ENCODE data around the gene IGFN1. TPM values are rescaled to one million over a fixed set of nuclear protein-coding genes. Genes with fewer than 3 reads are reported as not detected.

IGFN1 gene
- polyA plus RNA-seq, 1 donor from 2014 or later = not detected

DNA sequence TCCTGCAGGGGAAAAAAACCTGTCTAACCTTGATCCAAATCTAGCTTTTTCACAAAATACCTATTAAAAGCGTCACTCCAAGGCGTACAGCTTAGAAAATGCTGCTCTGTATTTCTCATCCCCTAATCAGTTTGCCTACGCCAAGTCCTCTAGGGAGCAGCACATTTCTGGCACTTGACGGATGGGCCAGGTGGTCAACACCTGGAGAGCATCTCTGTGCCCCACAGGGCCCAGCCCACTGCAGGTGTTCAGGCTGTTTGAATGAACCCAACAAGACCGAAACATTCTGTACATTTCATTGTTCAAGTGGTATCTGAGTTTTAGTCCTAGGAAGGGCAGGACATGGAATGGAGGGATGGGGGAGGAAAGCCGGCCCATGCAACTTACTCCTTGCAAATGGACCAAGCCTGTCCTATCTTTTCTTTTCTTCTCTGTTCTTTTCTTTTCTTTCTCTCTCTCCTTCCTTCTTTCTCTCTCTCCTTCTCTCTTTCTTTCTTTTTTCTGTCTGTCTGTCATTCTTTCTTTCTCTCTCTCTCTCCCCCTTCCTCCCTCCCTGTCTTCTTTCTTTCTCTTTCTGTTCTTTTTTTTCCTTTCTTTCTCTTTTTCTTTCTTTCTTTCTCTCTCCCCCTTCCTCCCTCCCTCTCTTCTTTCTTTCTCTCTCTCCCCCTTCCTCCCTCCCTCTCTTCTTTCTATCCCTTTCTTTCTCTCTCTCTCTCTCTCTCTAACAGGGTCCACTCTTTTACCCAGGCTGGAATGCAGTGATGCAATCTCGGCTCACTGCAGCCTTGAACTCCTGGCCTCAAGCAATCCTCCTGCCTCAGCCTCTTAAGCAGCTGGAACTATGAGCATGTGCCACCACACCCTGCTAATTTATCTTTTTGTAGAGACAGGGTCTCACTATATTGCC, 29.1 kb downstream of the IGFN1 start:
- Histone ChIP-seq H3K27ac (ENCODE audit: low read length) (no peak overlapping the region), H3K9me3 (ENCODE audit: low read length) (no peaks in the 10 kb centered on the region)

DNA sequence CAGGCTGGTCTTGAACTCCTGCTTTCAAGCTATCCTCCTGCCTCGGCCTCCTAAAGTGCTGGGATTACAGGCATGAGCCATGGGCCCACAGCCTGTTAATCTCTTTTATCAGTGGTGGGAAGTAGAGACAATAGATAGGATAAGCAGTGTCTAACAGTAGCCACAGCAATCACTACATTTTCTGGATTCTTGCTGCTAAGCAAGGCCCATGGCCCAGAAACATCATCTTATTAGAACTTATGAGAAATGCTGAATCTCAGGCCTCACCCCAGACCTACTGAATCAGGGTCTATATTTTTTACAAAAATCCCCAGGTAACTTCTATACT, 29.7 kb downstream of the IGFN1 start:
- TF ChIP-seq MXI1 (conservative IDR thresholded peaks at IDR 0.05; ENCODE audit: poor library complexity, severe bottlenecking) = no peak
- TF ChIP-seq TAF1 (IDR thresholded peaks at IDR 0.05; ENCODE audit: low read depth) = no peak
- no peak for TF ChIP-seq POLR2AphosphoS5 (IDR thresholded peaks at IDR 0.05)
- no peak for TF ChIP-seq EZH2 (IDR thresholded peaks at IDR 0.05; ENCODE audit: borderline replicate concordance, insufficient read depth, low read length, poor library complexity, severe bottlenecking)
- no peaks in the 10 kb centered on the region for H3F3A ChIP-seq (ENCODE audit: insufficient read depth, low read length, poor library complexity, severe bottlenecking)
- no peak overlapping the region for H3K4me3 ChIP-seq (ENCODE audit: low read length)
- H3K9me3 ChIP-seq (ENCODE audit: low read length) = no peaks in the 10 kb centered on the region
- no peak overlapping the region for H3K4me2 ChIP-seq (ENCODE audit: low read length)
- H3K27me3 ChIP-seq (ENCODE audit: insufficient read depth, low read depth, low read length) = no peaks in the 10 kb centered on the region
- no peaks in the 10 kb centered on the region for H3K9me2 ChIP-seq (ENCODE audit: insufficient read depth, low read length)
- H3K27ac ChIP-seq (ENCODE audit: low read length) = no peak overlapping the region
- H3K9ac ChIP-seq (ENCODE audit: low read length) = no peak overlapping the region
- H3K36me3 ChIP-seq (ENCODE audit: insufficient read depth, low read length) = no peaks in the 10 kb centered on the region
- no peaks in the 10 kb centered on the region for H4K20me1 ChIP-seq (ENCODE audit: insufficient read depth)
- no peaks in the 10 kb centered on the region for H3K79me2 ChIP-seq (replicated peaks; ENCODE audit: insufficient read depth, low read length)
- H2AFZ ChIP-seq (ENCODE audit: low read depth, low read length) = no peak overlapping the region

More for the DNA sequence above, 29.1 kb downstream of the IGFN1 start:
- Histone ChIP-seq H2AFZ (ENCODE audit: low read depth, low read length) (no peak overlapping the region), H3K27me3 (ENCODE audit: insufficient read depth, low read depth, low read length) (no peaks in the 10 kb centered on the region), H3K4me3 (ENCODE audit: low read length) (no peak overlapping the region), H3F3A (ENCODE audit: insufficient read depth, low read length, poor library complexity, severe bottlenecking) (no peaks in the 10 kb centered on the region), H4K20me1 (ENCODE audit: insufficient read depth) (no peaks in the 10 kb centered on the region), H3K79me2 (replicated peaks; ENCODE audit: insufficient read depth, low read length) (no peaks in the 10 kb centered on the region), H3K36me3 (ENCODE audit: insufficient read depth, low read length) (no peaks in the 10 kb centered on the region), H3K4me2 (ENCODE audit: low read length) (no peak overlapping the region), H3K9me2 (ENCODE audit: insufficient read depth, low read length) (no peaks in the 10 kb centered on the region), H3K9ac (ENCODE audit: low read length) (no peak overlapping the region)
- no peak for TF ChIP-seq POLR2AphosphoS5 (IDR thresholded peaks at IDR 0.05)
- no peak for TF ChIP-seq MXI1 (conservative IDR thresholded peaks at IDR 0.05; ENCODE audit: poor library complexity, severe bottlenecking)

DNA sequence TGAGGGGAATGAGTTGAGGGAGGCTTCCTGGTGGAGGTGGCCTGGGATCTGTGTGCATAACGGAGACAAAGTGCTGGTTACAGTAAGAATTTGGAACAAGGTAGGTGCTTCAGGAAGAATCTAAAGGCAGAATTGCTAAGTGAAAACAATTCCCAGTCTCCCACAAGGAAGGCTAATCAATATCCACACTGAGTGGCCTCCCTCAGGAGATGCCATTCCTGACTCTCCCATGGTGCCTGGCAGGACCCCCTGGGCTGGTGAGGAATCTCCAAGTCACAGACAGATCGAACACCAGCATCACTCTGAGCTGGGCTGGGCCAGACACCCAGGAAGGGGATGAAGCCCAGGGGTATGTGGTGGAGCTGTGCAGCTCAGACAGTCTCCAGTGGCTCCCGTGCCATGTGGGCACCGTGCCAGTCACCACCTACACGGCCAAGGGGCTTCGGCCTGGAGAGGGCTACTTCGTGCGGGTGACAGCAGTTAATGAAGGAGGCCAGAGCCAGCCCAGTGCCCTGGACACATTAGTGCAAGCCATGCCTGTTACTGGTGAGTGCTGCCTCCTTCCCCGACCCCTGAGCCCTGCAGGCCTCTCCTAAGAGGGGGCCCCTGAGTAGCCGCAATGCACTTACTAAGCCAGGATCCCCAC, 30.7 kb downstream of the IGFN1 start:
- H3K27ac ChIP-seq (ENCODE audit: low read length) = no peak overlapping the region
- no peaks in the 10 kb centered on the region for H3F3A ChIP-seq (ENCODE audit: insufficient read depth, low read length, poor library complexity, severe bottlenecking)
- no peaks in the 10 kb centered on the region for H3K79me2 ChIP-seq (replicated peaks; ENCODE audit: insufficient read depth, low read length)
- no peak overlapping the region for H2AFZ ChIP-seq (ENCODE audit: low read depth, low read length)
- H3K9ac ChIP-seq (ENCODE audit: low read length) = no peak overlapping the region
- H3K36me3 ChIP-seq (ENCODE audit: insufficient read depth, low read length) = no peaks in the 10 kb centered on the region
- H3K4me2 ChIP-seq (ENCODE audit: low read length) = no peak overlapping the region
- TF ChIP-seq MXI1 (conservative IDR thresholded peaks at IDR 0.05; ENCODE audit: poor library complexity, severe bottlenecking) (no peak), EZH2 (IDR thresholded peaks at IDR 0.05; ENCODE audit: borderline replicate concordance, insufficient read depth, low read length, poor library complexity, severe bottlenecking) (no peak), SMC3 (conservative IDR thresholded peaks at IDR 0.05; ENCODE audit: poor library complexity) (no peak), POLR2AphosphoS5 (IDR thresholded peaks at IDR 0.05) (no peak), TAF1 (IDR thresholded peaks at IDR 0.05; ENCODE audit: low read depth) (no peak)
- TF ChIP-seq, protein P1, sequence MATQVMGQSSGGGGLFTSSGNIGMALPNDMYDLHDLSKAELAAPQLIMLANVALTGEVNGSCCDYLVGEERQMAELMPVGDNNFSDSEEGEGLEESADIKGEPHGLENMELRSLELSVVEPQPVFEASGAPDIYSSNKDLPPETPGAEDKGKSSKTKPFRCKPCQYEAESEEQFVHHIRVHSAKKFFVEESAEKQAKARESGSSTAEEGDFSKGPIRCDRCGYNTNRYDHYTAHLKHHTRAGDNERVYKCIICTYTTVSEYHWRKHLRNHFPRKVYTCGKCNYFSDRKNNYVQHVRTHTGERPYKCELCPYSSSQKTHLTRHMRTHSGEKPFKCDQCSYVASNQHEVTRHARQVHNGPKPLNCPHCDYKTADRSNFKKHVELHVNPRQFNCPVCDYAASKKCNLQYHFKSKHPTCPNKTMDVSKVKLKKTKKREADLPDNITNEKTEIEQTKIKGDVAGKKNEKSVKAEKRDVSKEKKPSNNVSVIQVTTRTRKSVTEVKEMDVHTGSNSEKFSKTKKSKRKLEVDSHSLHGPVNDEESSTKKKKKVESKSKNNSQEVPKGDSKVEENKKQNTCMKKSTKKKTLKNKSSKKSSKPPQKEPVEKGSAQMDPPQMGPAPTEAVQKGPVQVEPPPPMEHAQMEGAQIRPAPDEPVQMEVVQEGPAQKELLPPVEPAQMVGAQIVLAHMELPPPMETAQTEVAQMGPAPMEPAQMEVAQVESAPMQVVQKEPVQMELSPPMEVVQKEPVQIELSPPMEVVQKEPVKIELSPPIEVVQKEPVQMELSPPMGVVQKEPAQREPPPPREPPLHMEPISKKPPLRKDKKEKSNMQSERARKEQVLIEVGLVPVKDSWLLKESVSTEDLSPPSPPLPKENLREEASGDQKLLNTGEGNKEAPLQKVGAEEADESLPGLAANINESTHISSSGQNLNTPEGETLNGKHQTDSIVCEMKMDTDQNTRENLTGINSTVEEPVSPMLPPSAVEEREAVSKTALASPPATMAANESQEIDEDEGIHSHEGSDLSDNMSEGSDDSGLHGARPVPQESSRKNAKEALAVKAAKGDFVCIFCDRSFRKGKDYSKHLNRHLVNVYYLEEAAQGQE (IDR thresholded peaks at IDR 0.05; ENCODE audit: borderline replicate concordance) = no peak
- TF ChIP-seq, protein P2, sequence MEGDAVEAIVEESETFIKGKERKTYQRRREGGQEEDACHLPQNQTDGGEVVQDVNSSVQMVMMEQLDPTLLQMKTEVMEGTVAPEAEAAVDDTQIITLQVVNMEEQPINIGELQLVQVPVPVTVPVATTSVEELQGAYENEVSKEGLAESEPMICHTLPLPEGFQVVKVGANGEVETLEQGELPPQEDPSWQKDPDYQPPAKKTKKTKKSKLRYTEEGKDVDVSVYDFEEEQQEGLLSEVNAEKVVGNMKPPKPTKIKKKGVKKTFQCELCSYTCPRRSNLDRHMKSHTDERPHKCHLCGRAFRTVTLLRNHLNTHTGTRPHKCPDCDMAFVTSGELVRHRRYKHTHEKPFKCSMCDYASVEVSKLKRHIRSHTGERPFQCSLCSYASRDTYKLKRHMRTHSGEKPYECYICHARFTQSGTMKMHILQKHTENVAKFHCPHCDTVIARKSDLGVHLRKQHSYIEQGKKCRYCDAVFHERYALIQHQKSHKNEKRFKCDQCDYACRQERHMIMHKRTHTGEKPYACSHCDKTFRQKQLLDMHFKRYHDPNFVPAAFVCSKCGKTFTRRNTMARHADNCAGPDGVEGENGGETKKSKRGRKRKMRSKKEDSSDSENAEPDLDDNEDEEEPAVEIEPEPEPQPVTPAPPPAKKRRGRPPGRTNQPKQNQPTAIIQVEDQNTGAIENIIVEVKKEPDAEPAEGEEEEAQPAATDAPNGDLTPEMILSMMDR (IDR thresholded peaks at IDR 0.05; ENCODE audit: poor library complexity, severe bottlenecking) = no peak
- H3K9me2 ChIP-seq (ENCODE audit: insufficient read depth, low read length) = no peaks in the 10 kb centered on the region
- no peaks in the 10 kb centered on the region for H3K9me3 ChIP-seq (ENCODE audit: low read length)
- H4K20me1 ChIP-seq (ENCODE audit: insufficient read depth) = no peaks in the 10 kb centered on the region
- H3K4me3 ChIP-seq (ENCODE audit: low read length) = no peak overlapping the region
- H3K27me3 ChIP-seq (ENCODE audit: insufficient read depth, low read depth, low read length) = no peaks in the 10 kb centered on the region
